ENCODE results near the gene IL17C.

Gene IL17C

GRCh38 chr16:88630941-88631340 lies 7.4 kb upstream of the IL17C start:
- no peaks in the 10 kb centered on the region for H3K9me3 ChIP-seq (ENCODE audit: control insufficient read depth, low read depth, low read length)
- peaks cover 3% of the 10 kb centered on the region for H3K4me1 ChIP-seq (ENCODE audit: control insufficient read depth, low read depth, low read length)
- no peak overlapping the region for H3K27ac ChIP-seq (ENCODE audit: low read length)
- H3K4me3 ChIP-seq (ENCODE audit: low read length): no peak overlapping the region
- H3K27me3 ChIP-seq (ENCODE audit: control insufficient read depth, insufficient read depth, low read length): peaks cover 6% of the 10 kb centered on the region
- no peak overlapping the region for H3K9ac ChIP-seq (ENCODE audit: low read length)
- H3K36me3 ChIP-seq (ENCODE audit: control insufficient read depth, low read depth, low read length): peaks cover 21% of the 10 kb centered on the region

- no peaks in the 10 kb centered on the region for H3K9me3 ChIP-seq (ENCODE audit: control insufficient read depth, low read depth, low read length)
- no peak overlapping the region for H3K9ac ChIP-seq (ENCODE audit: low read length)
- peaks cover 17% of the 10 kb centered on the region for H3K36me3 ChIP-seq (ENCODE audit: control insufficient read depth, low read depth, low read length)
- peaks cover 3% of the 10 kb centered on the region for H3K4me1 ChIP-seq (ENCODE audit: control insufficient read depth, low read depth, low read length)
- H3K27ac ChIP-seq (ENCODE audit: low read length): no peak overlapping the region
- peaks cover 6% of the 10 kb centered on the region for H3K27me3 ChIP-seq (ENCODE audit: control insufficient read depth, insufficient read depth, low read length)
- H3K4me3 ChIP-seq (ENCODE audit: low read length): no peak overlapping the region
Observed at GRCh38 chr16:88631384-88631783, 7.0 kb upstream of the IL17C start.

- H3K27me3 ChIP-seq (ENCODE audit: control insufficient read depth, insufficient read depth, low read length): peaks cover 6% of the 10 kb centered on the region
- peaks cover 13% of the 10 kb centered on the region for H3K36me3 ChIP-seq (ENCODE audit: control insufficient read depth, low read depth, low read length)
- H3K4me1 ChIP-seq (ENCODE audit: control insufficient read depth, low read depth, low read length): peaks cover 3% of the 10 kb centered on the region
- no peak overlapping the region for H3K27ac ChIP-seq (ENCODE audit: low read length)
- H3K9ac ChIP-seq (ENCODE audit: low read length): no peak overlapping the region
- H3K4me3 ChIP-seq (ENCODE audit: low read length): no peak overlapping the region
- H3K9me3 ChIP-seq (ENCODE audit: control insufficient read depth, low read depth, low read length): no peaks in the 10 kb centered on the region
Observed at GRCh38 chr16:88631920-88632586, 6.3 kb upstream of the IL17C start.

GRCh38 chr16:88632587-88632930 lies 5.8 kb upstream of the IL17C start:
- H3K27ac ChIP-seq (ENCODE audit: low read length): no peak overlapping the region
- H3K9ac ChIP-seq (ENCODE audit: low read length): no peak overlapping the region
- H3K4me1 ChIP-seq (ENCODE audit: control insufficient read depth, low read depth, low read length): peaks cover 3% of the 10 kb centered on the region
- peaks cover 6% of the 10 kb centered on the region for H3K27me3 ChIP-seq (ENCODE audit: control insufficient read depth, insufficient read depth, low read length)
- H3K36me3 ChIP-seq (ENCODE audit: control insufficient read depth, low read depth, low read length): peaks cover 9% of the 10 kb centered on the region
- H3K4me3 ChIP-seq (ENCODE audit: low read length): no peak overlapping the region
- no peaks in the 10 kb centered on the region for H3K9me3 ChIP-seq (ENCODE audit: control insufficient read depth, low read depth, low read length)

GRCh38 chr16:88633684-88634140 lies 4.7 kb upstream of the IL17C start:
- H3K4me1 ChIP-seq (ENCODE audit: control insufficient read depth, low read depth, low read length): peaks cover 10% of the 10 kb centered on the region
- H3K9me3 ChIP-seq (ENCODE audit: control insufficient read depth, low read depth, low read length): no peaks in the 10 kb centered on the region
- H3K9ac ChIP-seq (ENCODE audit: low read length): no peak overlapping the region
- H3K36me3 ChIP-seq (ENCODE audit: control insufficient read depth, low read depth, low read length): peaks cover 9% of the 10 kb centered on the region
- H3K27me3 ChIP-seq (ENCODE audit: control insufficient read depth, insufficient read depth, low read length): peaks cover 6% of the 10 kb centered on the region
- no peak overlapping the region for H3K27ac ChIP-seq (ENCODE audit: low read length)
- peak overlapping the region; percentile 61 for H3K4me3 ChIP-seq (ENCODE audit: low read length)

DNA sequence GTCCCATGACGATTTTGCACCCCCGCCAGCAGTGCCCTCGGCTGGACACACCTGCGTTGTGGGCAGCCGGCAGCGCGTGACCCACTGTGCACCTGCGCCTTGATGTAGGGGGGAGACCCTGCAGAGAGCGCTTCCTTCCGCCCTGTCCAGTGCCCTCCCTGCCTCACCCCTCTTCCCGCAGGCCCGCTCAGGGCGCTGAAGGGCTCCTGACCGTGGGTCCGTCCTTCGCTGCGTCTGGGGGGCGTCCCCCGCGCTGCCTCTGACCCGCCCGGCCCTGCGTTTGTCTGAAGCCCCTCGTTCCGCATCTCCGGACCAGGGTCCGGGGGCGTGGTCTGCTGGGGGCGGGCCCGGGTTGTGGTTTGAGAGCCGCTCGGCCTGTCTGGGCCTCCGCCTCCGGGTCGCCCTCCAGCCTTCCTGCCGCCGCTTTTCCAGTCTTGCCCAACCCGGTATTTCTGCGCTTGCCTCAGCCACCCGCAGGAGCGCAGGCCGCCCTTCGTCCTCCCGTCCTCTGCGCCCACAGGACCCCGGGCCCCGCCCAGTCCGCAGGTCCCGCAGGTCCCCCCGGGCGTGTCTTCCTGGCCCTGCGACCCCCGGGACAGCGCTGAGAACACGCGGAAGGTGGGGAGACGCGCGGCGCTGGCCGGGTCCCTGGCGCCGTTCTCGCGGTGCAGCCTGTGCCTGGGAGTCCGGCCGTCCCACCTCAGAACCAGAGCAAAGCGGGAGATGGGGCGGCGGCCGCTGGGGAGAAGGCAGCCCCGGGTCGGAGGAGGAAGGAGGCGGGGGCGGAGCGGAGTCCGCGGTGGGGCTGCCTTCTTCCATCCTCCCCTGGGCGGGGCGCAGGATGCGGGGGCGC lies 4.0 kb upstream of the IL17C start:
- H3K27me3 ChIP-seq (ENCODE audit: control insufficient read depth, insufficient read depth, low read length): peaks cover 6% of the 10 kb centered on the region
- H3K27ac ChIP-seq (ENCODE audit: low read length): no peak overlapping the region
- peak overlapping the region; percentile 61 for H3K4me3 ChIP-seq (ENCODE audit: low read length)
- H3K4me1 ChIP-seq (ENCODE audit: control insufficient read depth, low read depth, low read length): peaks cover 16% of the 10 kb centered on the region
- no peaks in the 10 kb centered on the region for H3K9me3 ChIP-seq (ENCODE audit: control insufficient read depth, low read depth, low read length)
- no peak overlapping the region for H3K9ac ChIP-seq (ENCODE audit: low read length)
- H3K36me3 ChIP-seq (ENCODE audit: control insufficient read depth, low read depth, low read length): peaks cover 9% of the 10 kb centered on the region

DNA sequence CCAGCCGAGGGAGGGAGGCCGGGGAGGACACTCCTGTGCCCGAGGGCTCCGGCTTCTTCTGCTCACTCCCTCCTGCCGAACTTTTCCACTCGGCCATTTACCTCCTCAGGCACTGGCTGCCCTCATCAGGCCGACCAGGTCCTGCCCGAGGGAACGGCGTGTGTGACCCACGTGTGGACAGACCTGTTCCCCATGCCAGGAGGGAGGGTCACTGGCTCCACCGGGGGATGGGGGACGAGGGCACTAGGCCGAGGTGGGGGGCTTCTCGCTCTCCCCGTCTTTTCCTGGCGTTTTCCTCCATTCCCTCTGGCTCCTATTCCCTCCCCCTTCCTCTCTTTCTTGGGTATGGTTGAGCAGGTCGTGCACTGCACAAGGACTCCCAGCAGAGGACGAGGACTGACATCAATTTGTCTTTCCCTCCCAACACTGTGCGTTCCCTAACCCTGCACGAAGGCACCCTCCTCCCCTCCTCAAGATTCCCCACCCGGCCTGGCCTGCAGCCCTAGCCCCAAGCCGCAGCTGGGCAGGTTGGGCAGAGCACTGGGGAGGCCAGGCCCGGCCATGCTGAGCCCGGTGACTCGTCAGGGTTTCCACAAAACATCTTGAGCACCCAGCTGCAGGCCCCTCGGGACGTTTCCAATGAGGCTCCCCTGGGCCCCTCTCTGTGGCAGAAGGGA lies 3.2 kb upstream of the IL17C start:
- Histone ChIP-seq H3K9ac (ENCODE audit: low read length) (no peak overlapping the region), H3K27me3 (ENCODE audit: control insufficient read depth, insufficient read depth, low read length) (peaks cover 6% of the 10 kb centered on the region), H3K4me1 (ENCODE audit: control insufficient read depth, low read depth, low read length) (peaks cover 19% of the 10 kb centered on the region), H3K4me3 (ENCODE audit: low read length) (peak overlapping the region; percentile 61), H3K27ac (ENCODE audit: low read length) (no peak overlapping the region), H3K9me3 (ENCODE audit: control insufficient read depth, low read depth, low read length) (no peaks in the 10 kb centered on the region), H3K36me3 (ENCODE audit: control insufficient read depth, low read depth, low read length) (peaks cover 3% of the 10 kb centered on the region)

- Histone ChIP-seq H3K27ac (ENCODE audit: low read length) (no peak overlapping the region), H3K9ac (ENCODE audit: low read length) (no peak overlapping the region), H3K36me3 (ENCODE audit: control insufficient read depth, low read depth, low read length) (no peaks in the 10 kb centered on the region), H3K4me3 (ENCODE audit: low read length) (no peak overlapping the region), H3K4me1 (ENCODE audit: control insufficient read depth, low read depth, low read length) (peaks cover 19% of the 10 kb centered on the region), H3K9me3 (ENCODE audit: control insufficient read depth, low read depth, low read length) (no peaks in the 10 kb centered on the region), H3K27me3 (ENCODE audit: control insufficient read depth, insufficient read depth, low read length) (peaks cover 12% of the 10 kb centered on the region)
Observed at GRCh38 chr16:88635671-88636319, 2.6 kb upstream of the IL17C start.

DNA sequence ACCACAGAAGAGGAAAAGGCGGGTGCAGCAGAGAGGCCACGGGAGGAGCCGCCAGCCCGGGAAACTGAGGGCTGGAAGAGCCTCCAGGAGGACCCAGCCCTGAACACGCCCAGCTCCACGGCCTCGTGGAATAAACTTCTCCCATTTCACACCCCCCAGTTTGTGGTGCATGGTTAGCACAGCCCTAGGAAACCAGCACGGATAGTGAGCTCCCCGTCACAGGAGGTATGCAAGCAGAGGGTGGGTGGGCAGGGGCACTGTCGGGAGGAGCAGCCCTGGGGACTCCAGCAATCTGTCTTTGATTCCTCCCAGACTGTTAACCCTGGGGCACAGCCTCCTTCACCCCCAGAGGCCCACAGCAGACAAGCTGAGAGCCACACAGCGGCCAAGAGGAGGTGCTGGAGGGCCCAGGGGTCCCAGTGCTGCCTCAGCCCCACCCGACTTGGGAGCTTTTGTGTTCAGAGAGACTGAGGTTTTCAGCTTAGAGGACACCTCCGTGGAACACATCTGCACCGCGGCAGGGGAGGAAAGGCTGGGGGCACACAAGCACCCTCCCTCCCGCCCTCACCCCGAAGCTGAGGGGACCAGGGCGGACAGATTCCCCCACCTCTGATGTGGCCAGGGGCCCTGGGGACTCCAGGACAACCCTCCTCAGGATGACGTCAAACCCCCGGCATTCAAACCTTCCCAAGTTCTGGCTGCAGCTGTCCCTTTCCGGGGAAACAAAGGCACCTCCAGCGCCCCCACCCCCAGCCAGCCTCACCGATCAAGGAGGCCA lies 1.7 kb upstream of the IL17C start:
- Histone ChIP-seq H3K9me3 (ENCODE audit: control insufficient read depth, low read depth, low read length) (no peaks in the 10 kb centered on the region), H3K36me3 (ENCODE audit: control insufficient read depth, low read depth, low read length) (no peaks in the 10 kb centered on the region), H3K9ac (ENCODE audit: low read length) (no peak overlapping the region), H3K4me3 (ENCODE audit: low read length) (no peak overlapping the region), H3K27me3 (ENCODE audit: control insufficient read depth, insufficient read depth, low read length) (peaks cover 12% of the 10 kb centered on the region), H3K27ac (ENCODE audit: low read length) (no peak overlapping the region), H3K4me1 (ENCODE audit: control insufficient read depth, low read depth, low read length) (peaks cover 19% of the 10 kb centered on the region)

DNA sequence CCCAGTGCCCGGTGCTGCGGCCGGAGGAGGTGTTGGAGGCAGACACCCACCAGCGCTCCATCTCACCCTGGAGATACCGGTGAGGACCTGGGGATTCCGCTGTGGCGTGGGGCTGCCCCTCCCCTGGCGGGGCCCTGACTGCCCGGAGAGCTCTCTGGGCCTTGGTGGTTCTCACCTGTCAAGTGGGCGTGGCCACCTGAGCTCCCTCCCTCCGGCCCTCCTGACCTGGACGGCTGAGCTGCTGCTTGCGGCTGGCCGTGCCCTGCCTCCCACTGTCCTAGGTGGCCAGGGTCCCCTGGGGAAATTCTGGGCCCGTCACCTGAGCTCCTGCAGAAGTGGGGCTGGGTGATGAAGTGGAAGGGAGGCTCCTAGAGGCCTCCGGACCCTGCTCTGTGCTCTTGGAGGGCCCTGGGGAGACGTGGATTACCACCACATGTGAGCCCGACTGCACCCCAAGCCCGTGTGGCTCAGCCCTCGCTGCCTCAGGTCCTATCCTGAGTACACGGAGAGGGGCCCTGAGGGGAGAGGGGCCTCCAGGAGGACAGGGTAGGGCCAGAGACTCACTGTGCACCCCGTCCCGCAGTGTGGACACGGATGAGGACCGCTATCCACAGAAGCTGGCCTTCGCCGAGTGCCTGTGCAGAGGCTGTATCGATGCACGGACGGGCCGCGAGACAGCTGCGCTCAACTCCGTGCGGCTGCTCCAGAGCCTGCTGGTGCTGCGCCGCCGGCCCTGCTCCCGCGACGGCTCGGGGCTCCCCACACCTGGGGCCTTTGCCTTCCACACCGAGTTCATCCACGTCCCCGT lies 1.1 kb downstream of the IL17C start:
- Histone ChIP-seq H3K9ac (ENCODE audit: low read length) (no peak overlapping the region), H3K27ac (ENCODE audit: low read length) (no peak overlapping the region), H3K4me3 (ENCODE audit: low read length) (no peak overlapping the region), H3K4me1 (ENCODE audit: control insufficient read depth, low read depth, low read length) (peaks cover 16% of the 10 kb centered on the region), H3K9me3 (ENCODE audit: control insufficient read depth, low read depth, low read length) (no peaks in the 10 kb centered on the region), H3K36me3 (ENCODE audit: control insufficient read depth, low read depth, low read length) (no peaks in the 10 kb centered on the region), H3K27me3 (ENCODE audit: control insufficient read depth, insufficient read depth, low read length) (peaks cover 12% of the 10 kb centered on the region)

Data from iPS-18a (cell line).